Stimulated activated CD8-positive, alpha-beta memory T cell treated with anti-CD3 and anti-CD28 coated beads, Interleukin-4, amount 100 ng/mL, for 4 hours (primary cell): ENCODE measurements around the gene KANSL1L.

Experiments used
- DNase-seq, 2 donors: peaks; one replicate each; pipeline ENCODE4 v3.0.0-alpha.2; 2020; ENCODE audit warnings: low read depth in 2 of 2, low spot score in 1 of 2

Gene KANSL1L

GRCh38 chr2:210000464-210001324, 170.5 kb downstream of the KANSL1L start:
- DNase-seq, result no peak

GRCh38 chr2:209998596-209998995, 172.6 kb downstream of the KANSL1L start:
- no peak for DNase-seq

GRCh38 chr2:209993968-209994367, 177.2 kb downstream of the KANSL1L start:
- no peak for DNase-seq

GRCh38 chr2:209990838-209991237, 180.4 kb downstream of the KANSL1L start:
- DNase-seq, result no peak

- no peak for DNase-seq
Observed at GRCh38 chr2:209988010-209988409, 183.2 kb downstream of the KANSL1L start.

GRCh38 chr2:209986415-209986814, 184.8 kb downstream of the KANSL1L start:
- DNase-seq, result no peak

- DNase-seq, result no peak
Observed at GRCh38 chr2:209985874-209986273, 185.3 kb downstream of the KANSL1L start.

GRCh38 chr2:209984291-209984690, 186.9 kb downstream of the KANSL1L start:
- DNase-seq, result no peak

- DNase-seq, result no peak
Observed at GRCh38 chr2:209977386-209978239, 193.6 kb downstream of the KANSL1L start.

GRCh38 chr2:209976698-209977385, 194.4 kb downstream of the KANSL1L start:
- no peak for DNase-seq

GRCh38 chr2:209974576-209974975, 196.6 kb downstream of the KANSL1L start:
- DNase-seq, result no peak

GRCh38 chr2:209973328-209973727, 197.9 kb downstream of the KANSL1L start:
- no peak for DNase-seq
